NCI-H2227 treated with DMSO at 0.1 percent for 48 hours (cell line): Measurements from ENCODE around the gene EHMT1.
"Not testable (repeated sequence)": the region's sequence is repeated elsewhere in the genome, so short reads cannot be mapped to it uniquely, and the experiment has no call there.

Source experiments
- DNase-seq: peaks from one replicate; lab custom pipeline; 2025; lab: John Stamatoyannopoulos, UW

EHMT1 gene

DNA sequence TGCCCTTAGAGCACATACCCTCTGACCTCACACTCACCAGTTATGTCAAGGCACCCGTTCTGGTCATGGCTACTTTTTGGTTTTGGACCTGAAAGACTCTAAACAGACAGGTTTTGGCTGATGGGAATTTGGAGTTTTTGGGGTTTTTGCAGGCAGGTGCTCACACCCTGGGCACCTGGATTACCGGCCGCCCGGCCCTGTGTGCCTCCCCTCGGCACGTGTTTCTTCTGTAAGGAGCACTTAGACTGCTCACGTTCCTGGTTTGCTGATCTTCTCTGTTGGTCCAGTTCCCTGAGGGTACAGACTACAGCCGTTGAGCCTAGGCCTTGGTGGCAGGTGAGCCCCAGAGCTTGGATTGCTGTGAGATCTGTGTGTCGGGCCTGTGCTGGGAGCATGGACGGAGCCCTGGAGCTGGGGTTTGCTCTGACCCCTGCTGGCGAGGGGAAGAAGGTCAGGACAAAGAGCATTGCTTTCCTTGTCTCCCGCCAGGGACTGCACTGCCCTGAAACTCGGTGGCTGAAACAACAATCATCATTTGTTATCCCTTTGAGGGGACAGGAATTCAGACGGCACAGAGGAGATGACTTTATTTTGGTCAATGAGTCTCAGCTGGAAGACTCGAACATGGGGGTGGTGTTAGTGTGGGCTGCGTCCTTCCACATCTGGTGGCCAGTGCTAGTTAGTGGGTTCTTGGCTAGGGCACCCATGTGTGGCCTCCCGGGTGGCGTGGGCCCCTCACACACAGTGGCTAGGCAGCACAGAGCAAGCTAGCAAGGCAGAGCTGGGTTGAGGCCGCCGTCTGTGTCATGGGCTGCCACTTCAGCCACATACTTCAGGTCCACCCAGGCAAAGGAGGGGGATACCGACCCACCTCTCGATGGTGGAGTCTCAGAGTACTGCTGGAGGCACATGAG lies 76.4 kb downstream of the EHMT1 start:
- no peak for DNase-seq

- no peak for DNase-seq
Measured at GRCh38 chr9:137696136-137696925, 77.5 kb downstream of the EHMT1 start.

DNA sequence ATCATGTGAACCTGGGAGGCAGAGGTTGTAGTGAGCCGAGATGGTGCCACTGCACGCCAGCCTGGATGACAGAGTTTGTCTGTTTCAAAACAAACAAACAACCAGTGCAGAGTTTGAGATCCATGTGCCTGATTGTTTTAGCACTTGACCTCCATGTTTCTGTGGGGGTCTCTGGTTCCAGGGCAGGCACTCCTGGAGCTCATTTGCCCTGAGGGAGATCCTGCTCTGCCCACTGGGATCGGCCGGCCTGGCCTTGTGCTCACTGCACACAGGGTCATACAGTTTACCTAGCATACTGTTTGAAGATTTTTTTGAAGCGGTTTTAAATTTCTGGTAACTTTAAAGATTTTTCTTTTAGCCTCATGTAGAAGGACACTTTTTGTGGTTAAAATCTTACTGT lies 78.4 kb downstream of the EHMT1 start:
- DNase-seq: no peak

GRCh38 chr9:137697832-137698231 lies 79.0 kb downstream of the EHMT1 start:
- no peak for DNase-seq

GRCh38 chr9:137700911-137701310 lies 82.1 kb downstream of the EHMT1 start:
- DNase-seq: no peak

DNA sequence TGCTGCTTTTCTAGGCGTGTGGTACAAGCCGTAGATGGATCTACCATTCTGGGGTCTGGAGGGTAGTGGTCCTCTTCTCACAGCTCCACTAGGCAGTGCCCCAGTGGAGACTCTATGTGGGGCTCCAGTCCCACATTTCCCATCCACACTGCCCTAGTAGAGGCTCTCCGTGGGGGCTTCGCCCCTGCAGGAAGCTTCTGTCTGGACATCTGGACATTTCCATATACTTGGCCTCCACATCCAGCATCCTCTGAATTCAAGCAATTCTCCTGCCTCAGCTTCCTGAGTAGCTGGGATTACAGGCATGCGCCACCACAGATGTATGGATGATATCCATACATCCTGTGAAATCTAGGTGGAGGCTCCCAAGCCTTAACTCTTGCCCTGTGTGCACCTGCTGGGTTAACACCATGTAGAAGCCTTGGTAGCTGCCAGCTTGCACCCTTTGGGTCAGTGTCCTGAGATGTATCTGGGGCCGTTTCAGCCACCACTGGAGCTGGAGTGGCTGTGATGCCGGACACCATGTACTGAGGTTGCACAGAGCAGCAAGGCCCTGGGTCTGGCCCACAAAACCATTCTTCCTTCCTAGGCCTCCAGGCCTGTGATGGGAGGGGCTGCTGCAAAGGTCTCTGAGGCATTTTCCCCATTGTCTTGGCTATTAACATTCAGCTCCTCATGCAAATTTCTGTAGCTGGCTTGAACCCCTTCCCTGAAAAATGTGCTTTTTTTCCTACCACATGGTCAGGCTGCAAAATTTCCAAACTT lies 84.0 kb downstream of the EHMT1 start:
- DNase-seq: no peak

DNA sequence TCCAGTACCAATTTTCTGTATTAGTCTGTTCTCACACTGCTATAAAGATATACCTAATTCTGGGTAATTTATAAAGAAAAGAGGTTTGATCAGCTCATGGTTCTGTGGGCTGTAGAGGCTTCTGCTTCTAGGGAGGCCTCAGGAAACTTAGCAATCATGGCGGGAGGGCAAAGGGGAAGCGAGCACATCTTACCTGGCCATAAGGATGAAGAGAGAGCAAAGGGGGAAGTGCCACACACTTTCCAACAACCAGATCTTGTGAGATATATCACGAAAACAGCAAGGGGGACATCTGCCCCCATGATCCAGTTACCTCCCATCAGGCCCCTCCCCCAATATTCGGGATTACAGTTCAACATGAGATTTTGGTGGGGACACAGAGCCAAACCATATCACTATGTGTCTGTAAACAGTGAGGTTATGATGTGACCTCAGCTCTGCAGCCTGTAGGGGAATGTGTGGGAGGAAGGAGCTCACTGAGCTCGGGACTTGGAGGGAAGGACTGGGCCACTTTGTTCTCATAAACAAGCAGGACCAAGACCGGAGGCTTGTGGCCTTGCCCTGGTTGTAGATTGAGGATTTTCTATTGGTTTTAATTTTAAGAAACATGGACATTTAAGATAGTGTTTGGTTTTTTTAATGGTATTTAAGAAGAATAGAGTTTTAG lies 85.2 kb downstream of the EHMT1 start:
- no peak for DNase-seq

- no peak for DNase-seq
Measured at GRCh38 chr9:137705443-137705863, 86.6 kb downstream of the EHMT1 start.

GRCh38 chr9:137705906-137706305 lies 87.1 kb downstream of the EHMT1 start:
- no peak for DNase-seq

DNA sequence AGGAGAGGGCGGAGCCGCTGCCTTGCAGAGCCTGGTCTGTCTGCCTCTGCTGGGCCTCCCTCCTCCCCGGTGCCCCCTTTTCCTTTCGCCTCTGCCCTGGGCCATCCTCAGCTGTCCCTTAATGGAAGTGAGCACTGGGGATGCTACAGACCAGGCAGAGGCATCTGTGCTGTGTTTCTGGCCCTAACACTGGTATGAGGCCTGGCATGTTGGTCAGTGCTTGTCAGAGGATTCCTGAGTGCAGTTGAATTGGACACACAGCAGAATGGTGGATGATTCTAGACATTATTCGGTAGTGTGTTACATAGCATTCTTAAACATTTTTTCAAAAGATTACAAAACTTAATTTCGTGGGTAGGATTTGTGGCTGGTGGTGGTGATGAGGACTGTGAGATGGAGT lies 88.6 kb downstream of the EHMT1 start:
- DNase-seq: no peak

DNA sequence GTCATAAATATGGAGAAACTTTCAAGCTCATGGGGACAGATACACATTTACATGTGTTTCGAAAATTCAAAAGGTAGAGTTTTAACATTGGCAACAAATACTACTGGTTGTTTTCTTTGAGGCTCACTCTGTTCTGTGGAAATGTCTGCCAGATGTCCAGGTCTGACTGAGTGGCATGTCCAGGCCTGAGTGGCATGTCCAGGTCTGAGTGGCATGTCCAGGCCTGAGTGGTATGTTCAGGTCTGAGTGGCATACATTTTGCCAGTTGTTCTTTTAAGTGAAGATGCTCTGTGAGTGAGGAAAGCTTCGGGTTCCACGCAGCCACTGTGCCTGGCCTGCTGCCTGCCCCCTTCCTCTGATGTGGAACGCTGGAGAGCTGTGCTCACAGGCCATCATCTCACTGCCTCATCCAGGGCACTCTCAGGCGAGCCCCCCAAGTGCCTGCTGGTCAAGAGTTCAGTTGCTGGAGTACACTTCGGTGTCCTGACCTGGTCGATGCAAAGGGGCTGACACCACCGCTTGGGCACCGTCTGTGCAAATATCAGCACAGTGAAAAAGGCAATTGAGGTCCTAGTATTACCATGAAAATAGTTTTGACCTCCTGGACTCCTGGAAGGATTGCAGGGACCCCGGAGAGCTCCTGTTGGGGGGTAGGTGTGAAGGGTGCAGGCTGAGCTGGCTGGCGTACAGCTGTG lies 89.9 kb downstream of the EHMT1 start:
- no peak for DNase-seq

GRCh38 chr9:137709411-137710101 lies 90.8 kb downstream of the EHMT1 start:
- no peak for DNase-seq

DNA sequence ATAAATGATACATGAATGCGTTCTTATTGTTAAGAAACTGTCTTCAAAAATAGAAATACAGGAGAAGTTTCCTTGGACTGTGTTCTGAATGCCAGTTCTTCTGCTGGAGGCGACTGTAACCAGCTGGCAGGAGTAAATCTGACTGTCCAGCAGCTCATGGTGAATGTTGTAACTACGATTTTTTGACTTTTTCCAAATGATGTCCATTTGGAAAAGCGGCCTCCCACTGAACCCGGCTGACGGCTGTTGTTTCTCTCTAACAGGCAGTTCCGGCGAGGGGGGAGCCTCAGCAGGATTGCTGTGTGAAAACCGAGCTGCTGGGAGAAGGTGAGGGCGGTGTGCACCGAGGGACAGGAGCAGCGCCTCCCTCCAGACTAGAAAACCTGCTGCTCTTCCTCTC lies 91.9 kb downstream of the EHMT1 start:
- DNase-seq: no peak

GRCh38 chr9:137711678-137712105 lies 92.9 kb downstream of the EHMT1 start:
- DNase-seq: no peak

DNA sequence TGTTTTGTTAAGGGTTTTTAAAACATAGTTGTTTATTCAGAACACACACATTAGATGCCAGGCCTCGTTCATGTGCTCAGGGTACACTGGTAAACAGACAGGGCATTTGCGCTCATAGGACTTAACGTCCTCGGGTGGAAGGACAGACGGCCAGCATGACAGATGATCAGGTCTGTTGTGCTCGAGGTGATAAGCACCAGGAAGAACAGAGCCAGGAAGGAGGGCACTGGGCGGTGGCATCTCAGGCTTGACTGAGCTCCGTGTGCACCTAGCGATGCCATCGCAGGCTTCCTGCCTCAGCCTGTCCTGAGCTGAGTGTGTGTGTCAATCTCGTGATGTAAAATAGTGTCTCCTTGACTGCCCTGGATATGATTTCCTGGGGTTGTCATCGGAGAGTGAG lies 96.5 kb downstream of the EHMT1 start:
- DNase-seq: no peak

- DNase-seq: not testable (repeated sequence)
Measured at GRCh38 chr9:137715866-137716693, 97.3 kb downstream of the EHMT1 start.

GRCh38 chr9:137716694-137717287 lies 98.0 kb downstream of the EHMT1 start:
- DNase-seq: no peak

GRCh38 chr9:137717776-137718327 lies 99.0 kb downstream of the EHMT1 start:
- no peak for DNase-seq

DNA sequence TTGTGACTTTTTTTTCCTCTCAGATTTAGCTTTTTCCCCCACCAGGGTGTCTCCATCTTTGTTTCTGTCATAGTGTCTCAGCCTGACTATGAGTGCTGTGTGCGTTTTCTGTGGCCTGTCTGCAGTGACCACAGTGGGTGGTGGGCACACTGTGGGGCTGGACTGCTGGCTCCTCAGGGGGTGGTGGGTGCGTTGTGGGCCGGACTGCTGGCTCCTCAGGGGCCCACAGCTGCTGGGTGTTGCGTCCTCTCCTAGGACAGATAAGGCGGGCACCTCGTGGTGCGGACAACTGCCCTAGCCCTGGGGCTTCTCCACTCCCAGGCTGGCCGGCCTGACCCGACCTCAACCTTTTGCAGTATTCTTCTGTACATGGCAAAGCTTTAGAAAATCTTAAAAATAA lies 100.4 kb downstream of the EHMT1 start:
- no peak for DNase-seq
